ENCODE measurements around the gene PNPLA7. TPM values are rescaled to one million over a fixed set of nuclear protein-coding genes. Genes with fewer than 3 reads are reported as not detected.

Gene PNPLA7
- total and polyA plus RNA-seq, 2 of the 13 experiments (the other 11 are each of a cell fraction or from before 2014, with no cell fraction given): 0.42 to 1.5 TPM

- H3K4me1 ChIP-seq (ENCODE audit: insufficient read depth, low read length): peaks cover 12% of the 10 kb centered on the region
- in situ Hi-C loops (cut with HindIII; ENCODE audit: extremely low pct_ligation_motif_present, low pct_unique_long_range_greater_than_20kb): no loop called here
- H4K20me1 ChIP-seq (ENCODE audit: insufficient read depth, low read length): no peaks in the 10 kb centered on the region
- ChIA-PET POLR2A (no interaction called here), CTCF (ENCODE audit: low intra/inter-chr PET ratio, low total read pairs) (no interaction called here)
- H2AFZ ChIP-seq (ENCODE audit: low read length): no peak overlapping the region
- intact Hi-C loops (cut with micrococcal nuclease; ENCODE audit: unreplicated experiment): no loop called here
- no peak overlapping the region for H3K4me2 ChIP-seq (ENCODE audit: low read depth, low read length)
- FAIRE-seq (no peak), DNase-seq (ENCODE audit: low spot score) (no peak), ATAC-seq (no peak)
- 70% methylated on average over 7 of the region's 7 CpGs for WGBS (ENCODE audit: low lambda C conversion rate)
- no peak overlapping the region for H3K4me3 ChIP-seq (replicated peaks in 1 of 3; ENCODE audit: insufficient read depth in 1 of 3, low read depth in 2 of 3, low read length in 3 of 3)
- no peaks in the 10 kb centered on the region for H3K79me2 ChIP-seq (ENCODE audit: insufficient read depth, low read length)
- H3K9ac ChIP-seq (ENCODE audit: insufficient read depth, low read depth, low read length): no peak overlapping the region
- no peaks in the 10 kb centered on the region for H3K9me3 ChIP-seq (ENCODE audit: low read length)
- no peaks in the 10 kb centered on the region for H3K36me3 ChIP-seq (replicated peaks in 1 of 2; ENCODE audit: control insufficient read depth in 1 of 2, insufficient read depth in 2 of 2, low read length in 2 of 2)
- no peak overlapping the region for H3K27ac ChIP-seq (ENCODE audit: extremely low read length, insufficient read depth, low read length)
- peaks cover 5 to 8% of the 10 kb centered on the region in 2 experiments; a peak in 2 of 5 replicates for H3K27me3 ChIP-seq (ENCODE audit: control insufficient read depth in 1 of 2, insufficient read depth in 2 of 2, low read length in 2 of 2)
- no TSS peak for BruUV-seq (replicated peaks)
- TF ChIP-seq SMAD9 (CRISPR knock-in tag; IDR thresholded peaks at IDR 0.05) (no peak), RORA (CRISPR knock-in tag; IDR thresholded peaks at IDR 0.05) (no peak), ZNF512 (CRISPR knock-in tag; IDR thresholded peaks at IDR 0.05) (0 out of 2 replicates have a peak, but pooled peaks have one; percentile 13), TBL1XR1 (IDR thresholded peaks at IDR 0.05; ENCODE audit: borderline replicate concordance, low read length, partially characterized antibody) (no peak)
- TF ChIP-seq, protein P1, sequence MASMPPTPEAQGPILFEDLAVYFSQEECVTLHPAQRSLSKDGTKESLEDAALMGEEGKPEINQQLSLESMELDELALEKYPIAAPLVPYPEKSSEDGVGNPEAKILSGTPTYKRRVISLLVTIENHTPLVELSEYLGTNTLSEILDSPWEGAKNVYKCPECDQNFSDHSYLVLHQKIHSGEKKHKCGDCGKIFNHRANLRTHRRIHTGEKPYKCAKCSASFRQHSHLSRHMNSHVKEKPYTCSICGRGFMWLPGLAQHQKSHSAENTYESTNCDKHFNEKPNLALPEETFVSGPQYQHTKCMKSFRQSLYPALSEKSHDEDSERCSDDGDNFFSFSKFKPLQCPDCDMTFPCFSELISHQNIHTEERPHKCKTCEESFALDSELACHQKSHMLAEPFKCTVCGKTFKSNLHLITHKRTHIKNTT (CRISPR knock-in tag; IDR thresholded peaks at IDR 0.05): no peak
Observed at GRCh38 chr9:137504432-137504777, 45.8 kb downstream of the PNPLA7 start.

All from HepG2 (cell line).